Adrenal gland (tissue), 5 donors: ENCODE measurements around the gene FLT1.

Experiments used
- CTCF ChIP-seq, 6 experiments: fragments of 450-650 bp in 4 of 6; fragments of 200-600 bp in 2 of 6; sonication (generic) in 1 of 6; IDR thresholded peaks; 1 replicate in 5 of 6; 2 replicates in 1 of 6; pipeline versions ENCODE4 v1.5.1 to v1.8.0; 2016 to 2021; ENCODE audit warnings: antibody characterized with exemption in 6 of 6, mild to moderate bottlenecking in 2 of 6, moderate library complexity in 1 of 6
- POLR2A ChIP-seq, 2 donors: fragments of 450-650 bp; IDR thresholded peaks; one replicate each; pipeline ENCODE4 v1.6.1; 2017; ENCODE audit warnings: antibody characterized with exemption in 2 of 2, mild to moderate bottlenecking in 2 of 2, moderate library complexity in 1 of 2
- donor health status: DM: no; HTN: no; CAD: no.

GRCh38 chr13:28320209-28320608, 174.7 kb downstream of the FLT1 start:
- TF ChIP-seq POLR2A (IDR thresholded peaks at IDR 0.05) (no peak), CTCF (IDR thresholded peaks at IDR 0.05) (no peak)
